H9 (cell line): Measurements from ENCODE around the gene B3GALT5. TPM values are rescaled to one million over a fixed set of nuclear protein-coding genes. Genes with fewer than 3 reads are reported as not detected.
A peak's percentile ranks its signal among the peaks of the same experiment; 100 is the strongest.

Experiments used
- DNase-seq: peaks from one replicate; pipeline ENCODE4 v3.0.0-alpha.2; 2017
- H2AFZ ChIP-seq: one replicate; pipeline ENCODE4 v1.6.1; 2013; ENCODE audit warnings: mild to moderate bottlenecking, low read length, control low read depth, moderate library complexity
- H2AK5ac ChIP-seq: 2 replicates; pipeline ENCODE4 v1.6.1; 2013; ENCODE audit warnings: low read length, control low read depth, mixed read lengths; ENCODE audit not compliant: insufficient read length
- H2BK120ac ChIP-seq: one replicate; pipeline ENCODE4 v1.6.1; 2013; ENCODE audit warnings: low read depth, mild to moderate bottlenecking, low read length, control low read depth, inconsistent platforms; ENCODE audit not compliant: poor library complexity, severe bottlenecking
- H2BK12ac ChIP-seq: 2 replicates; pipeline ENCODE4 v1.6.1; 2013; ENCODE audit warnings: low read length, control low read depth, mixed read lengths, low read depth; ENCODE audit not compliant: insufficient read length
- H2BK15ac ChIP-seq: 2 replicates; pipeline ENCODE4 v1.6.1; 2013; ENCODE audit warnings: low read depth, low read length, control low read depth
- H2BK20ac ChIP-seq: one replicate; pipeline ENCODE4 v1.6.1; 2013; ENCODE audit warnings: low read depth, mild to moderate bottlenecking, low read length, control low read depth, inconsistent platforms; ENCODE audit not compliant: poor library complexity, severe bottlenecking
- H2BK5ac ChIP-seq: 2 replicates; pipeline ENCODE4 v1.6.1; 2013; ENCODE audit warnings: low read length, control low read depth, mixed read lengths; ENCODE audit not compliant: insufficient read length
- H3K14ac ChIP-seq: 2 replicates; pipeline ENCODE4 v1.6.1; 2013; ENCODE audit warnings: low read length, control low read depth; ENCODE audit not compliant: insufficient read depth
- H3K18ac ChIP-seq: 2 replicates; pipeline ENCODE4 v1.6.1; 2013; ENCODE audit warnings: low read depth, mild to moderate bottlenecking, mixed read lengths, low read length, control low read depth; ENCODE audit not compliant: insufficient read length
- H3K23ac ChIP-seq: 2 replicates; pipeline ENCODE4 v1.6.1; 2013; ENCODE audit warnings: low read length, control low read depth, mixed read lengths, low read depth; ENCODE audit not compliant: insufficient read length
- H3K23me2 ChIP-seq: 2 replicates; pipeline ENCODE4 v1.6.1; 2013; ENCODE audit warnings: low read depth, mild to moderate bottlenecking, mixed read lengths, low read length, control low read depth; ENCODE audit not compliant: insufficient read length, poor library complexity, severe bottlenecking
- H3K27ac ChIP-seq: 2 replicates; pipeline ENCODE4 v1.5.1; 2013; ENCODE audit warnings: low read length, control low read depth, mixed read lengths, low read depth; ENCODE audit not compliant: insufficient read length
- H3K27me3 ChIP-seq: 2 replicates; pipeline ENCODE4 v1.6.1; 2013; ENCODE audit warnings: low read length, control low read depth, inconsistent platforms; ENCODE audit not compliant: insufficient read depth
- H3K4ac ChIP-seq: 2 replicates; pipeline ENCODE4 v1.6.1; 2013; ENCODE audit warnings: low read depth, mild to moderate bottlenecking, control low read depth, inconsistent platforms, low read length, moderate library complexity
- H3K4me1 ChIP-seq: 2 replicates; pipeline ENCODE4 v1.6.1; 2013; ENCODE audit warnings: low read length, control low read depth, inconsistent platforms; ENCODE audit not compliant: insufficient read depth
- H3K4me2 ChIP-seq: 2 replicates; pipeline ENCODE4 v1.6.1; 2013; ENCODE audit warnings: low read length, control low read depth, mixed read lengths; ENCODE audit not compliant: insufficient read length, insufficient read depth
- H3K56ac ChIP-seq: 2 replicates; pipeline ENCODE4 v1.6.1; 2013; ENCODE audit warnings: low read depth, mild to moderate bottlenecking, mixed read lengths, low read length, control low read depth; ENCODE audit not compliant: insufficient read length
- H3K79me1 ChIP-seq: 2 replicates; pipeline ENCODE4 v1.6.1; 2013; ENCODE audit warnings: low read depth, mild to moderate bottlenecking, moderate library complexity, low read length, control low read depth, inconsistent platforms; ENCODE audit not compliant: insufficient read depth, poor library complexity, severe bottlenecking
- H3K79me2 ChIP-seq: 2 replicates; pipeline ENCODE4 v1.6.1; 2013; ENCODE audit warnings: low read length, control low read depth, inconsistent platforms; ENCODE audit not compliant: insufficient read depth
- H3K9ac ChIP-seq: 2 replicates; pipeline ENCODE4 v1.6.1; 2013; ENCODE audit warnings: low read length, control low read depth, mixed read lengths; ENCODE audit not compliant: insufficient read length; ENCODE audit errors: extremely low read depth
- H3K9me3 ChIP-seq: one replicate; pipeline ENCODE4 v1.6.1; 2013; ENCODE audit warnings: low read depth, low read length, inconsistent platforms; ENCODE audit not compliant: control insufficient read depth
- H3T11ph ChIP-seq: one replicate; pipeline ENCODE4 v1.6.1; 2013; ENCODE audit warnings: mild to moderate bottlenecking, low read length, control low read depth, inconsistent platforms
- H4K20me1 ChIP-seq: one replicate; pipeline ENCODE4 v1.6.1; 2013; ENCODE audit not compliant: control insufficient read depth, insufficient read length, insufficient read depth
- H4K5ac ChIP-seq: 2 replicates; pipeline ENCODE4 v1.6.1; 2013; ENCODE audit warnings: low read depth, mild to moderate bottlenecking, mixed read lengths, low read length, control low read depth; ENCODE audit not compliant: insufficient read length
- H4K8ac ChIP-seq: replicated peaks from 2 replicates; pipeline ENCODE4 v1.6.1; 2013; ENCODE audit warnings: low read length, control low read depth, mixed read lengths, low read depth; ENCODE audit not compliant: insufficient read length
- H4K91ac ChIP-seq: 2 replicates; pipeline ENCODE4 v1.6.1; 2013; ENCODE audit warnings: low read depth, mild to moderate bottlenecking, moderate library complexity, mixed read lengths, low read length, control low read depth; ENCODE audit not compliant: insufficient read length
- H3K27ac Mint-ChIP-seq, 3 experiments: 2 replicates in 2 of 3; 3 replicates in 1 of 3; pipeline ENCODE4 v1.8.0; 2020 to 2021; ENCODE audit warnings: mixed read lengths in 3 of 3, mild to moderate bottlenecking in 1 of 3, moderate library complexity in 1 of 3
- H3K27me3 Mint-ChIP-seq: 2 replicates; pipeline ENCODE4 v1.8.0; 2021; ENCODE audit warnings: low read depth, mild to moderate bottlenecking, moderate library complexity, mixed read lengths
- H3K36me3 Mint-ChIP-seq, 3 experiments: 2 replicates in 2 of 3; 3 replicates in 1 of 3; pipeline ENCODE4 v1.8.0; 2020 to 2021; ENCODE audit warnings: low read depth in 3 of 3, mixed read lengths in 3 of 3; ENCODE audit not compliant: insufficient read depth in 1 of 3
- H3K4me1 Mint-ChIP-seq, 2 experiments: 2 replicates each; pipeline ENCODE4 v1.8.0; 2020; ENCODE audit warnings: mixed read lengths in 2 of 2
- H3K4me3 Mint-ChIP-seq, 2 experiments: 2 replicates in 1 of 2; 3 replicates in 1 of 2; pipeline ENCODE4 v1.8.0; 2020 to 2021; ENCODE audit warnings: mild to moderate bottlenecking in 2 of 2, mixed read lengths in 2 of 2, moderate library complexity in 1 of 2
- H3K9me3 Mint-ChIP-seq, 2 experiments: 2 replicates in 1 of 2; 3 replicates in 1 of 2; pipeline ENCODE4 v1.8.0; 2020; ENCODE audit warnings: mild to moderate bottlenecking in 2 of 2, mixed read lengths in 2 of 2, moderate library complexity in 1 of 2
- CTCF ChIP-seq: fragments of 200-600 bp; sonication (generic); conservative IDR thresholded peaks from 3 replicates; pipeline ENCODE4 v1.8.0; 2021; ENCODE audit warnings: antibody characterized with exemption, mild to moderate bottlenecking
- WGBS: extraction: QIAGEN DNeasy Blood & Tissue Kit; methylation state at CpG from one replicate; pipeline ENCODE4 v1.1.7; 2013; ENCODE audit warnings: missing lambda C conversion rate, low lambda C conversion rate, mixed read lengths; ENCODE audit not compliant: insufficient read length; ENCODE audit errors: extremely low coverage; 5-methylcytosine and 5-hydroxymethylcytosine counted together
- total RNA-seq: library from RNA; stranded (reverse); gene quantifications from 2 replicates; pipeline ENCODE4 v1.2.1, GENCODE V29; 2021

The B3GALT5 gene
- total RNA-seq, 1 experiment from 2014 or later, result 24.7 TPM

- H4K20me1 ChIP-seq, result no peaks in the 10 kb centered on the region
- WGBS, result no CpG with 5 or more reads among the region's 2 CpGs
- H3K56ac ChIP-seq, result no peak overlapping the region
- Mint-ChIP-seq H3K27me3 (no peaks in the 10 kb centered on the region), H3K36me3 (peaks cover 16 to 24% (median 19%) of the 10 kb centered on the region in 3 experiments), H3K4me3 (no peak overlapping the region), H3K27ac (peak overlapping the region in 1 of 3 experiments; percentile 8; a peak in 1 of 7 replicates), H3K9me3 (peaks cover 18 to 26% of the 10 kb centered on the region in 2 experiments), H3K4me1 (peaks cover 4 to 5% of the 10 kb centered on the region in 2 experiments; a peak in 3 of 4 replicates)
- H3K27me3 ChIP-seq, result no peaks in the 10 kb centered on the region
- no peak overlapping the region for H3T11ph ChIP-seq
- no peak overlapping the region for H3K18ac ChIP-seq
- no peak overlapping the region for H4K91ac ChIP-seq
- H2AK5ac ChIP-seq, result no peak overlapping the region
- H3K4me1 ChIP-seq, result 0 out of 2 replicates have a peak, but pooled peaks cover 1% of the 10 kb centered on the region
- no peak overlapping the region for H3K14ac ChIP-seq
- no peak overlapping the region for H3K4ac ChIP-seq
- no peak overlapping the region for H2BK120ac ChIP-seq
- no peak overlapping the region for H3K27ac ChIP-seq
- no peak overlapping the region for H2BK20ac ChIP-seq
- no peak overlapping the region for H3K9ac ChIP-seq
- H2AFZ ChIP-seq, result no peak overlapping the region
- H3K79me1 ChIP-seq, result no peaks in the 10 kb centered on the region
- no peak for DNase-seq
- H3K79me2 ChIP-seq, result no peaks in the 10 kb centered on the region
- peaks cover 5% of the 10 kb centered on the region for H3K9me3 ChIP-seq
- no peak overlapping the region for H3K4me2 ChIP-seq
- H2BK15ac ChIP-seq, result no peak overlapping the region
- no peak overlapping the region for H4K5ac ChIP-seq
- no peak overlapping the region for H2BK12ac ChIP-seq
- no peak overlapping the region for H3K23ac ChIP-seq
- no peak overlapping the region for H2BK5ac ChIP-seq
- no peak for TF ChIP-seq CTCF
- H4K8ac ChIP-seq, result no peak overlapping the region
- no peaks in the 10 kb centered on the region for H3K23me2 ChIP-seq
Measured at GRCh38 chr21:39681845-39682244, 69.1 kb downstream of the B3GALT5 start.
